ENCODE data around the gene VMP1.

Gene VMP1

DNA sequence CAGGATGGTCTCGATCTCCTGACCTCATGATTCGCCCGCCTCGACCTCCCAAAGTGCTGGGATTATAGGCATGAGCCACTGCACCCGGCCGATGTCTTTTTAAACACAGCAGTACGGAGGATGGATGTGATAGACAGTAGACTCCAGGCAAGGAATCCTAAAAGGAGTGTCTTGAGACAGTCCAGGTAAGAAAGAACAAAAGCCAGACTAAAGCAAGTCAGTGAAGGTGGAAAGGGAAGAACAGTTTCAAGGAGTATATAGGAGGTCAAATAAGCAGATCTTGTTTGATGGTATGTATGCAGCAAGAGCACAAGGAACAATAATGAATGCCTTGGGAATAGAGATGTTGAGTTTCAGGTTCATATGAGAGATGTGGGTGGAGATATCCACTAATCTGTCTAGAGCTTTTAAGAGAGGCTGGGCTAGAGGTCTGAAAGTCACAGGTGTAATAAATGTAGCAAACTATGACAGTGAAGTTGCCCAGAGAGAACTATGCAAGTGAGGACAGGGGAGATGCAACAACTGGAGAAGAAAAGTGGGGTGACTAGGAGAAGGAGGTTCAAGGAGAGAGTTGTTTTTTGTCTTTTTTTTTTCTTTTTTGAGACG is 180.8 kb downstream of the VMP1 start:
- no peak for DNase-seq (ENCODE audit: insufficient read length, low spot score)
- no peak for FAIRE-seq

DNA sequence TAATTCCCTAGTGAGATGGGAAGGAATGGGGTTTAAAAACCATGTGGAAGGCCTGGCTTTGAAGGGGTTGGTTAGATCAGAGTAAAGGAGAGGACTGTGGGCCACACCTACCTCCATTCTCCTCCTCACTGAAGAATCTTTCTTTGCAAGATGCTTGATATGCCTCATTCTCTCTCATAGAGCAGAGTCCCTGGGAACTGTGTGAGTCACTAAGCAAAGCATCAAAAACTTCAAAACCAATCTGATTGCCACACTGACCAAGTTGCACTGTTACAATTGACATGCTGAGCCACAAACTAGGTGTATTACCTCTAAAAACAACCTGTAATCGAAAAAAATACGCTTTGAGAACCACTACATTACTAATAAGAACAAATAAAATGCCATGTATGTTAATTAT is 183.3 kb downstream of the VMP1 start:
- DNase-seq (ENCODE audit: insufficient read length, low spot score): no peak
- TF ChIP-seq, protein P1, sequence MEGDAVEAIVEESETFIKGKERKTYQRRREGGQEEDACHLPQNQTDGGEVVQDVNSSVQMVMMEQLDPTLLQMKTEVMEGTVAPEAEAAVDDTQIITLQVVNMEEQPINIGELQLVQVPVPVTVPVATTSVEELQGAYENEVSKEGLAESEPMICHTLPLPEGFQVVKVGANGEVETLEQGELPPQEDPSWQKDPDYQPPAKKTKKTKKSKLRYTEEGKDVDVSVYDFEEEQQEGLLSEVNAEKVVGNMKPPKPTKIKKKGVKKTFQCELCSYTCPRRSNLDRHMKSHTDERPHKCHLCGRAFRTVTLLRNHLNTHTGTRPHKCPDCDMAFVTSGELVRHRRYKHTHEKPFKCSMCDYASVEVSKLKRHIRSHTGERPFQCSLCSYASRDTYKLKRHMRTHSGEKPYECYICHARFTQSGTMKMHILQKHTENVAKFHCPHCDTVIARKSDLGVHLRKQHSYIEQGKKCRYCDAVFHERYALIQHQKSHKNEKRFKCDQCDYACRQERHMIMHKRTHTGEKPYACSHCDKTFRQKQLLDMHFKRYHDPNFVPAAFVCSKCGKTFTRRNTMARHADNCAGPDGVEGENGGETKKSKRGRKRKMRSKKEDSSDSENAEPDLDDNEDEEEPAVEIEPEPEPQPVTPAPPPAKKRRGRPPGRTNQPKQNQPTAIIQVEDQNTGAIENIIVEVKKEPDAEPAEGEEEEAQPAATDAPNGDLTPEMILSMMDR (IDR thresholded peaks at IDR 0.05; ENCODE audit: insufficient read depth, missing control alignments): no peak
- no peak for FAIRE-seq

More for the DNA sequence above, 180.8 kb downstream of the VMP1 start:
- TF ChIP-seq, protein P1 (IDR thresholded peaks at IDR 0.05; ENCODE audit: insufficient read depth, missing control alignments): no peak

All from D721Med (cell line).